Neutrophil (primary cell): ENCODE results near the gene CCDC102B.

ENCODE experiments used
- H3K27ac ChIP-seq: fragments of 200-600 bp; sonication (generic); 2 replicates; pipeline ENCODE4 v1.5.1; 2016; ENCODE audit warnings: mild to moderate bottlenecking, moderate library complexity
- H3K27me3 ChIP-seq: fragments of 200-600 bp; sonication (generic); 2 replicates; pipeline ENCODE4 v1.6.0; 2016; ENCODE audit warnings: mild to moderate bottlenecking
- H3K36me3 ChIP-seq: fragments of 200-600 bp; sonication (generic); 2 replicates; pipeline ENCODE4 v1.5.1; 2017
- H3K4me1 ChIP-seq, 2 experiments: fragments of 200-600 bp in 1 of 2; sonication (generic) in 1 of 2; 1 replicate in 1 of 2; 2 replicates in 1 of 2; pipeline versions ENCODE4 v1.5.1 to v1.6.1; 2013 to 2016; ENCODE audit warnings: low read depth in 1 of 2, low read length in 1 of 2, mild to moderate bottlenecking in 1 of 2, moderate library complexity in 1 of 2; ENCODE audit not compliant: control insufficient read depth in 1 of 2, insufficient read depth in 1 of 2
- H3K4me3 ChIP-seq, 2 experiments: fragments of 200-600 bp in 1 of 2; sonication (generic) in 1 of 2; 1 replicate in 1 of 2; 2 replicates in 1 of 2; pipeline ENCODE4 v1.5.1; 2013 to 2016; ENCODE audit warnings: low read depth in 1 of 2, low read length in 1 of 2, mild to moderate bottlenecking in 1 of 2, moderate library complexity in 1 of 2
- H3K9me3 ChIP-seq: fragments of 200-600 bp; sonication (generic); 2 replicates; pipeline ENCODE4 v1.5.1; 2016
- TF ChIP-seq, protein P1 (sequence below): fragments of 200-600 bp; sonication (generic); IDR thresholded peaks from 2 replicates; pipeline ENCODE4 v1.5.1; 2016; ENCODE audit warnings: antibody characterized with exemption

CCDC102B gene

DNA sequence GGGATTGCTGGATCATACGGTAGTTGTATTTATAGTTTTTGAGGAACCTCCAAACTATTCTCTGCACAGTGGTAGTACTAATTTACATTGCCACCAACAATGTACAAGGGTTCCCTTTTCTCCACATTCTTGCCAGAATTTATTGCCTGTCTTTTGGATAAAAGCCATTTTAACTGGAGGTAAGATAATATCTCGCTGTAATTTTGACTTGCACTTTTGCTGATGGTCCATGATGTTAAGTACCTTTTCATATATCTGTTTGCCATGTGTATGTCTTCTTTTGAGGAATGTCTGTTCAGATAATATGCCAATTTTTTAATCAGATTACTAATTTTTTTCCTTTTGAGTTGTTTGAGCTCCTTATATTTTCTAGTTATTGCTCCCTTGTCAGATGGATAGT lies 158.8 kb downstream of the CCDC102B start:
- Histone ChIP-seq H3K27me3 (no peaks in the 10 kb centered on the region), H3K4me1 (no peaks in the 10 kb centered on the region), H3K4me3 (no peak overlapping the region), H3K9me3 (no peaks in the 10 kb centered on the region), H3K27ac (no peak overlapping the region), H3K36me3 (no peaks in the 10 kb centered on the region)
- TF ChIP-seq, protein P1, sequence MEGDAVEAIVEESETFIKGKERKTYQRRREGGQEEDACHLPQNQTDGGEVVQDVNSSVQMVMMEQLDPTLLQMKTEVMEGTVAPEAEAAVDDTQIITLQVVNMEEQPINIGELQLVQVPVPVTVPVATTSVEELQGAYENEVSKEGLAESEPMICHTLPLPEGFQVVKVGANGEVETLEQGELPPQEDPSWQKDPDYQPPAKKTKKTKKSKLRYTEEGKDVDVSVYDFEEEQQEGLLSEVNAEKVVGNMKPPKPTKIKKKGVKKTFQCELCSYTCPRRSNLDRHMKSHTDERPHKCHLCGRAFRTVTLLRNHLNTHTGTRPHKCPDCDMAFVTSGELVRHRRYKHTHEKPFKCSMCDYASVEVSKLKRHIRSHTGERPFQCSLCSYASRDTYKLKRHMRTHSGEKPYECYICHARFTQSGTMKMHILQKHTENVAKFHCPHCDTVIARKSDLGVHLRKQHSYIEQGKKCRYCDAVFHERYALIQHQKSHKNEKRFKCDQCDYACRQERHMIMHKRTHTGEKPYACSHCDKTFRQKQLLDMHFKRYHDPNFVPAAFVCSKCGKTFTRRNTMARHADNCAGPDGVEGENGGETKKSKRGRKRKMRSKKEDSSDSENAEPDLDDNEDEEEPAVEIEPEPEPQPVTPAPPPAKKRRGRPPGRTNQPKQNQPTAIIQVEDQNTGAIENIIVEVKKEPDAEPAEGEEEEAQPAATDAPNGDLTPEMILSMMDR: no peak

- H3K9me3 ChIP-seq: no peaks in the 10 kb centered on the region
- H3K4me1 ChIP-seq: no peaks in the 10 kb centered on the region
- H3K27ac ChIP-seq: no peak overlapping the region
- no peak overlapping the region for H3K4me3 ChIP-seq
- TF ChIP-seq, protein P1: no peak
- H3K36me3 ChIP-seq: no peaks in the 10 kb centered on the region
- H3K27me3 ChIP-seq: no peaks in the 10 kb centered on the region
These were observed 162.5 kb downstream of the CCDC102B start for GRCh38 chr18:68960355-68960754.

DNA sequence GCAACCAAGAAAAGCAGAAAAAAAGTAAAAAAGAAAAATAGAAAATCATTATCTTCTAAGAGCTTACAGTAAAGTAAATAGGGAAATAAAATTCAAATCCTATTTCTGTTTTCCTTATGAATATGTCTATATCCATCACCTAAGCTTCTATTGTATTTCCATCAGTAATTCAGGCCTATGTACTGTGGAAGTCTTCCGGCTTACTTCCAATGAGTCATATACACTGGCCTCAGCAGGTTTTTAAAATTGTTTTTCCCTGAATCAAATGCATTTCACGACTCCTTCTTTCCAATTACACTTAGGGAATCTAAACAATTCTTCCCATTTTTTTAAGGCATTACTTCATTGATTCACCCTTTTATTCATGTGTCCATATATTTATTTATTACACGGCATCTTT lies 164.7 kb downstream of the CCDC102B start:
- Histone ChIP-seq H3K27ac (no peak overlapping the region), H3K4me3 (no peak overlapping the region), H3K27me3 (no peaks in the 10 kb centered on the region), H3K4me1 (no peaks in the 10 kb centered on the region), H3K36me3 (no peaks in the 10 kb centered on the region), H3K9me3 (no peaks in the 10 kb centered on the region)
- TF ChIP-seq, protein P1: no peak

DNA sequence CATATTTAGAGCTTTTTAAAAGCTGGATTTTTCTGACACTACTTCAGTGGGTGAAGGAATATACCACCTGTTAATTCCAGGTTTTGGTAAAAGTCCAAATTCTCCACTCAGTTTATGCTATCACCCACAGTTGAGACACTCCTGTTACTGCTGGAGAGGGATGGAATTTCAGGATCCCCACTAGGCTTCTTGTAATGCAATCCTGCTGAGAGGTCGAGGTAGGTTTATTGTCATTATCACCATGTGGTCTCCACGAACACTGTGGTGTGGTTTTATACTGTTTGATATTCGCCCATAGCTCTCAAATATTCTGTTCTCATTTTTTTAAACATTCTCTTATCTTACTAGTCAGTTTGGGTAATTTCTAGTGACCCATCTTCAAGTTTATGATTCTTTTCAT lies 167.9 kb downstream of the CCDC102B start:
- H3K9me3 ChIP-seq: no peaks in the 10 kb centered on the region
- TF ChIP-seq, protein P1: no peak
- no peaks in the 10 kb centered on the region for H3K4me1 ChIP-seq
- no peak overlapping the region for H3K4me3 ChIP-seq
- H3K36me3 ChIP-seq: no peaks in the 10 kb centered on the region
- H3K27ac ChIP-seq: no peak overlapping the region
- no peaks in the 10 kb centered on the region for H3K27me3 ChIP-seq

- H3K4me1 ChIP-seq: no peaks in the 10 kb centered on the region
- no peak overlapping the region for H3K4me3 ChIP-seq
- H3K27ac ChIP-seq: no peak overlapping the region
- H3K36me3 ChIP-seq: no peaks in the 10 kb centered on the region
- H3K9me3 ChIP-seq: no peaks in the 10 kb centered on the region
- TF ChIP-seq, protein P1: no peak
- no peaks in the 10 kb centered on the region for H3K27me3 ChIP-seq
These were observed 171.1 kb downstream of the CCDC102B start for GRCh38 chr18:68969027-68969426.

DNA sequence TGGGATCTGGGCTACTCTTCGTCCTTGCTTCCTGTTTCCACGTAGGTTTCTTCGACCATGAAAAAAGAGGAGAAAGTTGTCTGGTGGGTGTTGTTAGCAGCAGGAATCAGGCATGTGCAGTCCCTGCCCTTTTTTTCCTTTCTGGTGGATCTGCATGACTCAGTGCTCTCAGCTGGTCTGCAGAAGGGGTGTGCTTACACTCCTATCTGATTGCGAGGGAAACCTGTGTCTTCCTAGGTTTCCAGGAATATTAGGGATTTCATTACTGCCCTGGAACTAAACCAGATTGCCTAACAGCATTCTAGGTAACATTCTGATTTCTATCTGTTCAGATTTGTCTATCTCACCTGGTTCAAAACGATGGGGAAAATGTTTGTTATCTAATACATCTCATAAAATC lies 174.3 kb downstream of the CCDC102B start:
- Histone ChIP-seq H3K4me3 (no peak overlapping the region), H3K36me3 (no peaks in the 10 kb centered on the region), H3K4me1 (no peaks in the 10 kb centered on the region), H3K27me3 (no peaks in the 10 kb centered on the region), H3K9me3 (no peaks in the 10 kb centered on the region), H3K27ac (no peak overlapping the region)
- TF ChIP-seq, protein P1: no peak
